HCT116 (cell line): ENCODE data around the gene PPP2R5C.

Experiments
- POLR2A ChIP-seq: IDR thresholded peaks from 2 replicates; pipeline ENCODE4 v1.7.0; 2011; ENCODE audit warnings: borderline replicate concordance; ENCODE audit not compliant: insufficient read depth, insufficient read length; ENCODE audit errors: extremely low read depth
- SP1 ChIP-seq: IDR thresholded peaks from 2 replicates; pipeline ENCODE4 v1.6.1; 2012; ENCODE audit warnings: low read depth
- TCF7L2 ChIP-seq: IDR thresholded peaks from 2 replicates; pipeline ENCODE4 v1.7.0; 2011; ENCODE audit warnings: borderline replicate concordance, inconsistent platforms; ENCODE audit not compliant: insufficient read depth, insufficient read length; ENCODE audit errors: extremely low read depth
- TF ChIP-seq, protein P1 (sequence below), 3 experiments: fragments of 200-600 bp in 1 of 3; sonication (generic) in 1 of 3; IDR thresholded peaks in 2 of 3; conservative IDR thresholded peaks in 1 of 3; 2 replicates each; pipeline ENCODE4 v1.5.1; 2012 to 2017; ENCODE audit warnings: low read depth in 2 of 3, low read length in 2 of 3, antibody characterized with exemption in 1 of 3, borderline replicate concordance in 1 of 3, control low read depth in 1 of 3, mild to moderate bottlenecking in 1 of 3, mixed read lengths in 1 of 3, mixed run types in 1 of 3, moderate library complexity in 1 of 3; ENCODE audit not compliant: insufficient read depth in 1 of 3
- TF ChIP-seq, protein P2 (sequence below): IDR thresholded peaks from 2 replicates; pipeline ENCODE4 v1.6.1; 2011; ENCODE audit warnings: mild to moderate bottlenecking, low read length, moderate library complexity; ENCODE audit not compliant: insufficient replicate concordance; ENCODE audit errors: extremely low read depth
- TF ChIP-seq, protein P3 (sequence below): IDR thresholded peaks from 2 replicates; pipeline ENCODE4 v1.6.1; 2012; ENCODE audit warnings: low read depth

GRCh38 chr14:101737414-101738339 is 23.8 kb upstream of the PPP2R5C start:
- no peak for TF ChIP-seq POLR2A
- TF ChIP-seq, protein P1, sequence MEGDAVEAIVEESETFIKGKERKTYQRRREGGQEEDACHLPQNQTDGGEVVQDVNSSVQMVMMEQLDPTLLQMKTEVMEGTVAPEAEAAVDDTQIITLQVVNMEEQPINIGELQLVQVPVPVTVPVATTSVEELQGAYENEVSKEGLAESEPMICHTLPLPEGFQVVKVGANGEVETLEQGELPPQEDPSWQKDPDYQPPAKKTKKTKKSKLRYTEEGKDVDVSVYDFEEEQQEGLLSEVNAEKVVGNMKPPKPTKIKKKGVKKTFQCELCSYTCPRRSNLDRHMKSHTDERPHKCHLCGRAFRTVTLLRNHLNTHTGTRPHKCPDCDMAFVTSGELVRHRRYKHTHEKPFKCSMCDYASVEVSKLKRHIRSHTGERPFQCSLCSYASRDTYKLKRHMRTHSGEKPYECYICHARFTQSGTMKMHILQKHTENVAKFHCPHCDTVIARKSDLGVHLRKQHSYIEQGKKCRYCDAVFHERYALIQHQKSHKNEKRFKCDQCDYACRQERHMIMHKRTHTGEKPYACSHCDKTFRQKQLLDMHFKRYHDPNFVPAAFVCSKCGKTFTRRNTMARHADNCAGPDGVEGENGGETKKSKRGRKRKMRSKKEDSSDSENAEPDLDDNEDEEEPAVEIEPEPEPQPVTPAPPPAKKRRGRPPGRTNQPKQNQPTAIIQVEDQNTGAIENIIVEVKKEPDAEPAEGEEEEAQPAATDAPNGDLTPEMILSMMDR (IDR thresholded peaks at IDR 0.05 in 2 of 3, conservative IDR thresholded peaks at IDR 0.05 in 1 of 3; ENCODE audit: borderline replicate concordance in 1 of 3, insufficient read depth in 1 of 3, low read depth in 2 of 3, low read length in 2 of 3), result peak; percentile 17 to 55 (median 52); a peak in 4 of 6 replicates
- TF ChIP-seq, protein P2, sequence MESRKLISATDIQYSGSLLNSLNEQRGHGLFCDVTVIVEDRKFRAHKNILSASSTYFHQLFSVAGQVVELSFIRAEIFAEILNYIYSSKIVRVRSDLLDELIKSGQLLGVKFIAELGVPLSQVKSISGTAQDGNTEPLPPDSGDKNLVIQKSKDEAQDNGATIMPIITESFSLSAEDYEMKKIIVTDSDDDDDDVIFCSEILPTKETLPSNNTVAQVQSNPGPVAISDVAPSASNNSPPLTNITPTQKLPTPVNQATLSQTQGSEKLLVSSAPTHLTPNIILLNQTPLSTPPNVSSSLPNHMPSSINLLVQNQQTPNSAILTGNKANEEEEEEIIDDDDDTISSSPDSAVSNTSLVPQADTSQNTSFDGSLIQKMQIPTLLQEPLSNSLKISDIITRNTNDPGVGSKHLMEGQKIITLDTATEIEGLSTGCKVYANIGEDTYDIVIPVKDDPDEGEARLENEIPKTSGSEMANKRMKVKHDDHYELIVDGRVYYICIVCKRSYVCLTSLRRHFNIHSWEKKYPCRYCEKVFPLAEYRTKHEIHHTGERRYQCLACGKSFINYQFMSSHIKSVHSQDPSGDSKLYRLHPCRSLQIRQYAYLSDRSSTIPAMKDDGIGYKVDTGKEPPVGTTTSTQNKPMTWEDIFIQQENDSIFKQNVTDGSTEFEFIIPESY, result no peak
- TF ChIP-seq TCF7L2, result no peak
- TF ChIP-seq, protein P3, sequence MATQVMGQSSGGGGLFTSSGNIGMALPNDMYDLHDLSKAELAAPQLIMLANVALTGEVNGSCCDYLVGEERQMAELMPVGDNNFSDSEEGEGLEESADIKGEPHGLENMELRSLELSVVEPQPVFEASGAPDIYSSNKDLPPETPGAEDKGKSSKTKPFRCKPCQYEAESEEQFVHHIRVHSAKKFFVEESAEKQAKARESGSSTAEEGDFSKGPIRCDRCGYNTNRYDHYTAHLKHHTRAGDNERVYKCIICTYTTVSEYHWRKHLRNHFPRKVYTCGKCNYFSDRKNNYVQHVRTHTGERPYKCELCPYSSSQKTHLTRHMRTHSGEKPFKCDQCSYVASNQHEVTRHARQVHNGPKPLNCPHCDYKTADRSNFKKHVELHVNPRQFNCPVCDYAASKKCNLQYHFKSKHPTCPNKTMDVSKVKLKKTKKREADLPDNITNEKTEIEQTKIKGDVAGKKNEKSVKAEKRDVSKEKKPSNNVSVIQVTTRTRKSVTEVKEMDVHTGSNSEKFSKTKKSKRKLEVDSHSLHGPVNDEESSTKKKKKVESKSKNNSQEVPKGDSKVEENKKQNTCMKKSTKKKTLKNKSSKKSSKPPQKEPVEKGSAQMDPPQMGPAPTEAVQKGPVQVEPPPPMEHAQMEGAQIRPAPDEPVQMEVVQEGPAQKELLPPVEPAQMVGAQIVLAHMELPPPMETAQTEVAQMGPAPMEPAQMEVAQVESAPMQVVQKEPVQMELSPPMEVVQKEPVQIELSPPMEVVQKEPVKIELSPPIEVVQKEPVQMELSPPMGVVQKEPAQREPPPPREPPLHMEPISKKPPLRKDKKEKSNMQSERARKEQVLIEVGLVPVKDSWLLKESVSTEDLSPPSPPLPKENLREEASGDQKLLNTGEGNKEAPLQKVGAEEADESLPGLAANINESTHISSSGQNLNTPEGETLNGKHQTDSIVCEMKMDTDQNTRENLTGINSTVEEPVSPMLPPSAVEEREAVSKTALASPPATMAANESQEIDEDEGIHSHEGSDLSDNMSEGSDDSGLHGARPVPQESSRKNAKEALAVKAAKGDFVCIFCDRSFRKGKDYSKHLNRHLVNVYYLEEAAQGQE, result no peak
- TF ChIP-seq SP1, result no peak
